PFSK-1 (cell line): ENCODE measurements around the gene CADM4.

Source experiments
- SIN3A ChIP-seq: IDR thresholded peaks from 2 replicates; pipeline ENCODE4 v1.6.1; 2012; ENCODE audit warnings: mild to moderate bottlenecking, low read length, moderate library complexity, borderline replicate concordance; ENCODE audit not compliant: insufficient read depth
- TAF1 ChIP-seq: IDR thresholded peaks from 2 replicates; pipeline ENCODE4 v1.6.1; 2012; ENCODE audit warnings: low read length, control low read depth, borderline replicate concordance; ENCODE audit not compliant: insufficient read depth

DNA sequence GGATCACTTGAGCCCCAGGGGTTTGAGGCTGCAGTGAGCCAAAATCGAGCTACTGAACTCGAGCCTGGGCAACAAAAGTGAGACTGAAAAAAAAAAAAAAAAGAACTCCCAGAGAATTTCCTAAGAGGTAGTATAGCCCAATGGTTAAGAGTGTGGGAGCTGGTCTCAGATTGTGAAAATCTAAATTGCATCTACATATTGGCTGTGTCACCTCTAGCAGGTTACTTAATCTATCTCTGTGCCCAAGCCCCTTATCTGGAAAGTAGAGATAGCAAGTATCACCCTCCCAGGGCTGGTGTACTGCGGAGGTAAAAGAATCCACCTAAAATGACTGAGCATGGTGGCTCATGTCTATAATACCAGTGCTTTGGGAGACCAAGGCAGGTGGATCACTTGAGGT, 34.0 kb upstream of the CADM4 start:
- TF ChIP-seq SIN3A: no peak
- TF ChIP-seq TAF1: no peak
